NCI-H345 treated with DMSO at 0.1 percent for 48 hours (cell line): ENCODE measurements around the gene ZFP64.
"Not testable (repeated sequence)": the region's sequence is repeated elsewhere in the genome, so short reads cannot be mapped to it uniquely, and the experiment has no call there.

Experiments used
- DNase-seq: peaks from one replicate; lab custom pipeline; 2025; ENCODE audit not compliant: unreplicated experiment; lab: John Stamatoyannopoulos, UW

The ZFP64 gene

GRCh38 chr20:52204136-52204535, 12.6 kb upstream of the ZFP64 start:
- no peak for DNase-seq

DNA sequence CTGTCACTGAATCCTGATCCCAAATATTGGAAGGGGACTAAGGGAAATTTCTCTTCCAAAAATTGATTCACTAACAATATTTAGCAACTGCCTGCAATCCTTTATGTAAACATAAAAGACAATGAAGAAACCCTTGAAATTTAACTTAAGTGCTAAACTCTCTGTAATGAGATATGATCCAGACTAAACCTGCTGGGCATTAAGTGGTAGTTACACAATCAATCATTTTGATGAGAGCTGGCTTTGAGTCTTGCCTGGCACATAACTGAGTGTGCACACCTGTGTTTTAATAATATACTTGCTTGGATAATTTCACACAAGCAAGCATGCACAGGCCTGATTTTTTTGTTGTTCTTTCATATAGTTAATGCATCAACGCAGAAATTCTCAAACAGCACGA, 9.8 kb upstream of the ZFP64 start:
- DNase-seq = peak; percentile 94

GRCh38 chr20:52200870-52201269, 9.3 kb upstream of the ZFP64 start:
- DNase-seq = peak; percentile 70

DNA sequence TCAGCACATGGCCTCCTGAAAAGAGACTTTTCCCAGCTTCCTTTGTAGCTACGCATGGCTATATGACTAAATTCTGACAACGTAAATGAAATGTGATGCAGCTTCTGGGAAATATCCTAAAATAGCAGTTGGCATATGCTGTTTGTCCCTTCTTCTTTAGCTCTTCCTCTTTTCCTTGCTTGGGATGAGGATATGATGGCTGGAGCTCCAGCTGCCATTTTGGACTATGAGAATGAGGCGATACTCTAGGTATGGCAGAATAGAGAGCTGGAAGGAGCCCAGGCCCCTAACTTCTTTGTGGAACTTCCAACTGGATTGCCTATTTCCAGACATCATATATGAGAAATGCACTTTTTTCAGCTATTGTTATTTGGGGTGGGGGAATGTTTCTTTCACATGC, 5.3 kb upstream of the ZFP64 start:
- DNase-seq = no peak

- DNase-seq = no peak
Measured at GRCh38 chr20:52193886-52194545, 2.4 kb upstream of the ZFP64 start.

DNA sequence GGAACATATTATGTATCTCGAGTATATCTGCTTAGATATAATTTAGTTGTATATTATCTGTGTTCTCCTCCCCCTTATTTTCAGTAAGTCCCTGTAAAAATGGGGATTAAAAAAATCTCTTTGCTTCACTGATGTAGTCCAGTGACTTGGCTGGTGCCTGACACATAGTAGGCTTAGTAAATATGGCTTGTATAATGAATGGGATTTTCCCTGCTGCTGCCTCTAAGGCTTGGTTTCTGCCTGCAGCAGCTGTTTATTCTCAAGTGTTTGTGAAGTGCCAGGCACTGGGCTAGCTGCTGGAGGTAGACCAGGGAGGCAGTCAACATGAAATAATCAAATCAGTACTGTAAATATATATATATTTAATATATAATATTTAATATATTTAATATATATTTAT, 1.6 kb upstream of the ZFP64 start:
- peak; percentile 61 for DNase-seq

DNA sequence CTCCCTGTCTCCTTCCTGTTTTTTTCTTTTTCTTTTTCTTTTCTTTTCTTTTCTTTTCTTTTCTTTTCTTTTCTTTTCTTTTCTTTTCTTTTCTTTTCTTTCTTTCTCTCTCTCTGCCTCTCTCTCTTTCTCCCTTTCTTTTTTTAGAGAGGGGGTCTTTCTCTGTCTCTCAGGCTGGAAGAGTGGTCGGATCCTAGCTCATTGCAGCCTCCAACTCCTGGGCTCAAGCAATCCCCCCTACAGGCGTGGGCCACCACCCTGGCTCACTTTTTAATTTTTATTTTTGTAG, 1.1 kb upstream of the ZFP64 start:
- not testable (repeated sequence) for DNase-seq

DNA sequence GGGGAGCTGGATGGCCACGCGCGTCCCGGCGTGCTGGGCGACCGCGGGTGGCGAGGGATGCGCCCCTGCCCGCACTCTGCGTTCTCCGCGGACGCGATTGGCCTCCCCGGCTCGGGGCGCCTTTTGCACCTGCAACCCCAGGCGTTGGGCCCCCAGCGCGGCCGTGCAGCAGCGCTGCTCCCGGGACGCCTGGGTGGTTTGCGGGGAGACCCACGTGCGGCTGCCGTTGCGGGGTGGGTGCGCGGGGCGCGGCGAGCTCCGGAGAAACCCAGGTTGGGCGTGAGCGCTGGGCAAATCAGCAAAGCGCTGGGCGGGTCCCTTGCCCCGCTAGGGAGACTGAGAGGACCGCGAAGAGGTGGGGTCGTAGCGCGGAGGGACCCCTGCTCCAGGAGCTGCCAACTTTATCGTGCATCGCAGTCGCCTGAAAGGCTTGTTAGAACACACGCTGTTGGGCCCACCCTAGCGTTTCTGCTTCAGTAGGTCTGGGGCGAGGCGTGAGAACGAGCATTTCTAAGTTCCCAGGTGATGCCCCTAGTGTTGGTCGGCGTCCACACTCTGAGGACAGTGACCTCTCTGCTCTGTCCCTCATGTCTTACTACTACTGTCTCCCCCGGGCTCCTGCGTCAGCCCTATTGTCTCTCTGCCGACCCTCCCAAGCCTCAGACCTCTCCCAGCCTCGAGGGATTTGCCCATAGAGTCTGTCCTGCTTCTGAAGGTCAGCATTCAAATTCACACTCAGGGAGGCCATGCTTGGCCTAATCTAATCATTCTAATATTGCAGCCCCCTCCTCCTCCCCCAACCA, 538 bp upstream of the ZFP64 start:
- DNase-seq = peak; percentile 22

DNA sequence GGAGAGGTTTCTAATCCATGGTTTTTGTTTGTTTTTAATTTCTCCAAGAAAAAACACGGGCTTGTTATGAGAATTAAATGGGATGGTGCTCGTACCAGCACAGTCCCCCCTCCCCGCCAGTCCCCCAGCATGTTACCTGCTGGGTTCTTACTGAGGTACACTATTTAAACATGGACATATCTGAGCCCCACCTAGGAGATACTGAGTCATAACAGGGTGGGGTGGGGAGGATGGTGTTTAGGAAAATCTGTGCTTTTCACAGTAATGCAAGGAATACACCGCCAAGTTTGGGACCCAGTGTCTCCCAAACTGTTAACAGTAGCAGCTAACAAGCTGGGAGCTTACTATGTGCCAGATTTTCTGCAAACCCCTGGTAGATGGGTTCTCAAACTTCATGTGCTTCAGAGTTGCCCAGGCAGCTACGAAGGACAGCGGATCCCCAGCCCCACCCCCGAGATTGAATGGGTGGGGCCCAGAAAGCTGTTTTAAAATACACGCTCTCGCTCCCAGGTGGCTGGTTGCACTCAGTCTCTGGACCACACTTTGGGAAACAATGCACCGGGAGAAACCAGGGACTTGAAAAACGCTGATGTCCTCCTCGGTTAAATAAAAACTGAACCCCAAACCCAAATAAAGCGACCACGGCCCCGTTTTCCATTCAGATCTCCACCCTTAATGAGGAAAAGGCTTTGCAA, 995 bp downstream of the ZFP64 start:
- DNase-seq = peak; percentile 30

GRCh38 chr20:52181766-52182165, 9.8 kb downstream of the ZFP64 start:
- no peak for DNase-seq

DNA sequence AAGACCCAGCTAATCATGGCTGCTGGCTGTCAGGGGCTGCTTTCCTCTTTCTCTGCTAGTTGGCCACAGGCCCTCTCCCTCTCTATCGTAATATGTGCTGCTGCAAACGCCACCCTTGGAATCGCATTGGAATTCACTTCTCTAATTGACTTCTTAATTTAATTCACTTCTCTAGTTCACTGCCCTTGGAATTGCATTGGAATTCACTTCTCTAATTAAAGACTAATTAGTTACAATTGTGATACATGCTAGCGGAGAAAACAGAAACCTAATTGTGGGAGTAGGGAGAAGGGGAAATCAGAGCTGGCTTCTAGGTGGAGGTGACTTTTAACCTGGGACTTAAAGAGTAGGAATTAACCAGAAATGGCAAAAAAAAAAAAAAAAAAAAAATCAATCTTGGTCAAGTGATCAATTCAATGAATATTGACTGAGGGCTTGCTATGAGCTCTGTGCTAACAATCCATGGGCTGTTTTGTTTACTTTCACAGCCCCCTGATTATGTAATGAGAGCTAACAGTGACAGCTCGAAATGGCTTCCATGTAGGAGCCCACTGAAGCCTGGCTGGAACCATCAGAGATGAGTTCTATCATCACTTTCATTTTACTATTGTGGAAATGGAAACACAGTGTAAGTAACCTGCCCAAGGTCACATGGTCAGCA, 11.3 kb downstream of the ZFP64 start:
- no peak for DNase-seq

- DNase-seq = no peak
Measured at GRCh38 chr20:52179331-52180179, 12.0 kb downstream of the ZFP64 start.

- DNase-seq = no peak
Measured at GRCh38 chr20:52178691-52179090, 12.9 kb downstream of the ZFP64 start.

DNA sequence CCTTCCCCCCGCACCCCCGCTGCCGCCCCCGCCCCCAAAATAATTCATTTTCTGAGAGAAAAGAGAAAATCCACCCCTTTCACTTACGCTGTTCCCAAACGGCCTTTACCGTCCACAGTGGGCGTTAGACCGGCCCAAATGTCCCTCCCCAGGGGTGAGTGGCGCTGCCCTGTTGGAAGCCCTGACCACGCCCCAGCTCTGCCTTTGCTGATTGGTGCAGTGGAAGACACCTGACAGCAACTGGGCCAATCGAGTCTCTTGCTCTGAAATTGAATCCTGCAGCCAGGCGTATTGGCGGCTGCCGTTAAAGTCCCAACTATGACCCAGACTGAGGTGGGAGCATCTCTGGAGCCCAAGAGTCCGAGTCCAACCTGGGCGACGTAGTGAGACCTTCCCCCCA, 15.7 kb downstream of the ZFP64 start:
- DNase-seq = no peak

DNA sequence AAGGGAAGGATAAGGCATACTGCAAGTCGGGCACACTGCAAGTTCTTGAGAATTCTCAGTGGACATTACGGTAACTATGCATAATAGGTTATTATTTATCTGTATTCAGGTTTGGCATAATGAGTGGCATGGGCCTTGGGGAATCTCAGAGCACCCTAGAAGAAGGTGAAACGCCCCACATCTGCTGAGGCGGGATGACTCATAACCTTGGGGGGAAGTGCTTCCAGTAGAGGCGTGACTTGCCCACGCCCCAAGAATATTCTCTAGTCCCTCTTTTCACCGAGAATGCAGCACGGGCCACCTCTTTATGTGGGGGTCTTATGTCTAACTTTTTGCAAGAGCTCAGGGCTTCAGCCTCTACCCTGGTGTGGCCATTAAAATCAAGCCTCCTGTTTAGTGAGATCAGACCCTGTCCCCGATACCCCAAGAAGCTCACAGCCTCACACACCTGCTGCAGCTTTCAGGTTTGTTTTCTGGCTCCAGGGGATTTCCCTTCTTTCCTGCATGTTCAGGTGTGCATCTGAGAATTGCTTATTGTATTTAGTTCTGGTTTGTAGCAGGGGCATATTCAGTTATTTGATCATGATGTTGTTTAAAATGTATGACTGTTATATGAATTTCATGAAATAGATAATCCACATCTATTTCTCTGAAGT, 19.1 kb downstream of the ZFP64 start:
- no peak for DNase-seq

DNA sequence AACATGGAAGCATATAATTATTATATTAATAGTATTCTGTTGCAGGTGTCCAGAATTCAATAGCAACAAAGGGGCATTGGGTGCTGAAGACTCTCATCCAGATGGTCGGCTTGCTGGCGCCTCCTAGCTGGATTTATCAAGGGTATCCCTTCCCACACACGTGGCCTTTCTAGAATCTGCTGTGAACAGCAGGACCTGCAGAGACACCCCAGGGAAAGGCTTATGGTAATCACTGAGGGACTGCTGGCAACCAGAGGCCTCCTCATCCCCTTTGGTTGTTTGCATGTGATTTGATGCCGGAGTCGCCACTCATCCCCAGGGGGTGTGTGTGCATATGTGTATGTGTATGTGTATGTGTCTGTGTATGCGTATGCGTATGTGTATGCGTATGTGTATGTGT, 20.6 kb downstream of the ZFP64 start:
- DNase-seq = no peak

- DNase-seq = no peak
Measured at GRCh38 chr20:52168116-52168515, 23.5 kb downstream of the ZFP64 start.

GRCh38 chr20:52167232-52167840, 24.2 kb downstream of the ZFP64 start:
- DNase-seq = no peak

DNA sequence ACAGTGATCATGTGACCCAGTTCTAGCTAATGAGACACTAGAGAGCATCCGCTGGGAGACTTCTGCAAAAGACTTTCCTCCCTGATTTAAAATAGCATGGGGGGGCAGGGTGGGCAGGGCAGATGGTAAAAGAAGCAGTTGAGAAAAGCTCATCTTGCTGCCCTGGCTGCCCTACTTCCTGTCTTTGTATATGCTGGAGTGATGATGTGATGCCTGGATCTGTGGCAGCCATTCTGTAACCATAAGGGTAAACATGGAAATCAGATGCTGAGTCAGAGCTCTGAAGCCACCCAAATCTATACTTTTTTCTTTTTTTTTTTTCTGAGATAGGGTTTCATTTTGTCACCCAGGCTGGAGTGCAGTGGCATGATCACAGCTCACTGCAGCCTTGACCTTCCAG, 25.4 kb downstream of the ZFP64 start:
- DNase-seq = no peak

- DNase-seq = no peak
Measured at GRCh38 chr20:52160621-52161204, 30.9 kb downstream of the ZFP64 start.
